Keratinocyte (primary cell): ENCODE results near the gene PSRC1. TPM values are rescaled to one million over a fixed set of nuclear protein-coding genes. Genes with fewer than 3 reads are reported as not detected.

Source experiments
- DNase-seq: peaks from one replicate; pipeline ENCODE4 v3.0.0-alpha.2; 2011; ENCODE audit warnings: low read depth, missing footprints, low spot score
- FAIRE-seq: peaks from 2 replicates; lab custom pipeline; 2011; peaks lifted over from hg19 to GRCh38; lab: Jason Lieb, UNC
- H2AFZ ChIP-seq: 2 replicates; pipeline ENCODE4 v1.6.0; 2012; ENCODE audit warnings: low read length, control low read depth, inconsistent platforms; ENCODE audit not compliant: control insufficient read depth
- H3K27ac ChIP-seq: 2 replicates; pipeline ENCODE4 v1.5.1; 2011; ENCODE audit warnings: low read length; ENCODE audit not compliant: control insufficient read depth, insufficient read depth
- H3K27me3 ChIP-seq: 3 replicates; pipeline ENCODE4 v1.6.0; 2011; ENCODE audit warnings: low read length; ENCODE audit not compliant: control insufficient read depth, insufficient read depth; ENCODE audit errors: extremely low read depth
- H3K36me3 ChIP-seq, 2 experiments: 2 replicates in 1 of 2; 3 replicates in 1 of 2; pipeline ENCODE4 v1.5.1; 2011; ENCODE audit warnings: low read length in 2 of 2, mild to moderate bottlenecking in 1 of 2; ENCODE audit not compliant: control insufficient read depth in 2 of 2, insufficient read depth in 2 of 2; ENCODE audit errors: extremely low read depth in 1 of 2
- H3K4me1 ChIP-seq: 3 replicates; pipeline ENCODE4 v1.5.1; 2011; ENCODE audit warnings: low read length; ENCODE audit not compliant: control insufficient read depth, insufficient read depth; ENCODE audit errors: extremely low read depth
- H3K4me2 ChIP-seq: 3 replicates; pipeline ENCODE4 v1.6.0; 2011; ENCODE audit warnings: low read depth, low read length; ENCODE audit not compliant: control insufficient read depth, insufficient read depth; ENCODE audit errors: extremely low read depth
- H3K4me3 ChIP-seq, 3 experiments: fragments of 200-600 bp in 1 of 3; sonication (generic) in 1 of 3; 2 replicates in 2 of 3; 3 replicates in 1 of 3; pipeline ENCODE4 v1.5.1; 2011 to 2016; ENCODE audit warnings: low read length in 3 of 3, mild to moderate bottlenecking in 3 of 3, control low read depth in 2 of 3, inconsistent platforms in 1 of 3, low read depth in 1 of 3, mixed read lengths in 1 of 3, mixed run types in 1 of 3, moderate library complexity in 1 of 3; ENCODE audit not compliant: control insufficient read depth in 2 of 3, insufficient read depth in 2 of 3; ENCODE audit errors: extremely low read depth in 1 of 3
- H3K79me2 ChIP-seq: 2 replicates; pipeline ENCODE4 v1.6.0; 2012; ENCODE audit warnings: low read length; ENCODE audit not compliant: control insufficient read depth, insufficient read depth
- H3K9ac ChIP-seq: 3 replicates; pipeline ENCODE4 v1.6.0; 2011; ENCODE audit warnings: low read length; ENCODE audit not compliant: control insufficient read depth, insufficient read depth; ENCODE audit errors: extremely low read depth
- H3K9me1 ChIP-seq: 3 replicates; pipeline ENCODE4 v1.6.0; 2011; ENCODE audit warnings: low read length; ENCODE audit not compliant: control insufficient read depth, insufficient read depth; ENCODE audit errors: extremely low read depth
- H3K9me3 ChIP-seq: 2 replicates; pipeline ENCODE4 v1.5.1; 2012; ENCODE audit warnings: low read depth, low read length; ENCODE audit not compliant: control insufficient read depth
- H4K20me1 ChIP-seq: 3 replicates; pipeline ENCODE4 v1.6.0; 2011; ENCODE audit warnings: low read length; ENCODE audit not compliant: control insufficient read depth, insufficient read depth; ENCODE audit errors: extremely low read depth
- CTCF ChIP-seq, 3 experiments: IDR thresholded peaks in 1 of 3; conservative IDR thresholded peaks in 1 of 3; optimal IDR thresholded peaks in 1 of 3; 2 replicates in 2 of 3; 3 replicates in 1 of 3; pipeline versions ENCODE3 to v1.5.1; 2011; ENCODE audit warnings: low read length in 3 of 3, mild to moderate bottlenecking in 3 of 3, moderate library complexity in 2 of 3, control low read depth in 1 of 3, inconsistent platforms in 1 of 3; ENCODE audit not compliant: insufficient read depth in 2 of 3; ENCODE audit errors: extremely low read depth in 1 of 3
- EZH2 ChIP-seq: IDR thresholded peaks from one replicate; pipeline ENCODE4 v1.6.1; 2012; ENCODE audit warnings: inconsistent platforms, mild to moderate bottlenecking, low read length, moderate library complexity
- dilution Hi-C: fragments of 300-500 bp; cut with MboI; formaldehyde crosslinking; loops from one replicate; pipeline ENCODE4 v1.7.0; 2020; ENCODE audit warnings: low sequenced_read_pairs; ENCODE audit not compliant: extremely low pct_ligation_motif_present
- polyA plus RNA-seq, 5 experiments: library from polyadenylated mRNA; depleted of rRNA in 3 of 5; stranded (reverse) in 3 of 5; stranded (forward) in 1 of 5; unstranded in 1 of 5; fragments of >200 nt; gene quantifications; 1 replicate in 1 of 5; 2 replicates in 3 of 5; 3 replicates in 1 of 5; pipeline versions ENCODE4 v1.2.1 to v1.2.3, GENCODE V29; 2011 to 2012; ENCODE audit warnings: missing spikeins in 2 of 5, low read depth in 1 of 5, low replicate concordance in 1 of 5

PSRC1 gene
- polyA plus RNA-seq, 1 donor (not counting 4 experiments of a cell fraction or from before 2014, with no cell fraction given) = 10.2 TPM

DNA sequence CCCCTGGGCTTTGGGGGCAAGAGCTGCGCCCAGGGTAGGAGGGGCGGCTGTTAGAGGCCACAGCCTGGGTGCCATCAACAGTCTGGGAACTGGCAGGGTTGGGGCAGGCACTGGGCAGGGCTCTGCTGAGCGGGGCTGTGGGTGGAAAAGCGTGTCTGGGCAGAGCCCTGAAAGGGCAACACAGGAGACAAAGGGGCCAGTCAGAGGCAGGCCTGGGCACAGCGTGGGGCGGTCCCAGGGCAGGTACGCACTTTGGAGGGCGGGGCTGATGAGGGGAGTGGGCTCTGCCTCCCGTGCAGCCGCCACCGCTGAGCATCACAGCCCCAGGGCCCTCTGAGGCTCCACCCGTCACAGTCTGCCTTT is 19.7 kb downstream of the PSRC1 start:
- no peak for TF ChIP-seq CTCF (optimal IDR thresholded peaks at IDR 0.05 in 1 of 3, IDR thresholded peaks at IDR 0.05 in 1 of 3, conservative IDR thresholded peaks at IDR 0.05 in 1 of 3; ENCODE audit: extremely low read depth in 1 of 3, insufficient read depth in 2 of 3, low read length in 3 of 3)
- no peak for TF ChIP-seq EZH2
- Histone ChIP-seq H3K27ac (peak overlapping the region; percentile 86), H3K9ac (peak overlapping the region; percentile 66), H3K79me2 (no peaks in the 10 kb centered on the region), H3K9me1 (no peaks in the 10 kb centered on the region), H3K4me1 (peaks cover 23% of the 10 kb centered on the region), H3K4me3 (peak overlapping the region in 2 of 3 experiments; percentile 32 to 34), H3K9me3 (no peaks in the 10 kb centered on the region), H3K4me2 (peak overlapping the region; percentile 84), H3K27me3 (no peaks in the 10 kb centered on the region), H3K36me3 (peaks cover 16 to 22% of the 10 kb centered on the region in 2 experiments), H2AFZ (peak overlapping the region; percentile 82), H4K20me1 (no peaks in the 10 kb centered on the region)
- dilution Hi-C loops = no loop called here
- DNase-seq (peak; percentile 86), FAIRE-seq (peak; percentile 86)

DNA sequence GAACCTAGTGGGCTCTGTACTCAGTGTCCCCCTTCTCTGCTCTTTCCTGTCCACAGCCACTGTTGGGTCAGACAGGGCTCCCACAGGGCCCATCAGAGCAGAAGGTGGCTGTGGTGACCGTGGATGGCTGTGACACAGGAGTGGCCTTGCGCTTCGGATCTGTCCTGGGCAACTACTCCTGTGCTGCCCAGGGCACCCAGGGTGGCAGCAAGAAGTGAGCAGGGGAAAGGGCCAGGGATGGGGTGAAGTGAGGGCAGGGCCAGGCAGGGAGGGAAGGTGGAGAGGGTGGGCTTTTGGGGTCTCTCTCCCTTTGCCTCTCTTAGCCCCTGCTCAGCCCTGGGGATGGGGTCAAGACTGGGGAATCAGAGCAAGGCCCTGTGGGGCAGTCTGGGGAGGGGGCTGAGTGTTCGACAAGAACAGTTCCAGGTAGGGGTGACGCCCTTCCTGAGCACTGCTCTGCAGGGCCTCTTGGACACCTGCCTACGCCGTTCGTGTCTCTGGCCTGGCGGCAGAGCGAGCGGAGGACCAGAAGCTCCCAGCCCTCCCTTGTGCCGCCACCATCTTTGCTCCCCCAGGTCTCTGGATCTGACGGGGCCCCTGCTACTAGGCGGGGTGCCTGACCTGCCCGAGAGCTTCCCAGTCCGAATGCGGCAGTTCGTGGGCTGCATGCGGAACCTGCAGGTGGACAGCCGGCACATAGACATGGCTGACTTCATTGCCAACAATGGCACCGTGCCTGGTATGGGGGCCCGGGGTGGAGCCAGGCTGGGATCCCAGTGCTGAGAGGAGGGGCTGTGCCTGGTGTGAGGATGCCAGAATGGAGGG is 20.5 kb downstream of the PSRC1 start:
- no peak for DNase-seq
- Histone ChIP-seq H4K20me1 (no peaks in the 10 kb centered on the region), H3K4me2 (peak overlapping the region; percentile 84), H3K27ac (peak overlapping the region; percentile 86), H3K4me3 (no peak overlapping the region), H3K9me1 (no peaks in the 10 kb centered on the region), H3K79me2 (no peaks in the 10 kb centered on the region), H3K9me3 (no peaks in the 10 kb centered on the region), H3K36me3 (peaks cover 16 to 22% of the 10 kb centered on the region in 2 experiments), H2AFZ (peak overlapping the region; percentile 70), H3K27me3 (no peaks in the 10 kb centered on the region), H3K9ac (peak overlapping the region; percentile 66), H3K4me1 (peaks cover 30% of the 10 kb centered on the region)
- no peak for FAIRE-seq
- TF ChIP-seq CTCF (optimal IDR thresholded peaks at IDR 0.05 in 1 of 3, IDR thresholded peaks at IDR 0.05 in 1 of 3, conservative IDR thresholded peaks at IDR 0.05 in 1 of 3; ENCODE audit: extremely low read depth in 1 of 3, insufficient read depth in 2 of 3, low read length in 3 of 3) = no peak
- no peak for TF ChIP-seq EZH2
- dilution Hi-C loops = no loop called here
